Limb (tissue), 2 donors: ENCODE results near the gene MT3.
"Not testable (repeated sequence)": the region's sequence is repeated elsewhere in the genome, so short reads cannot be mapped to it uniquely, and the experiment has no call there.

Source experiments
- DNase-seq, 2 donors: peaks; one replicate each; pipeline ENCODE4 v3.0.0-alpha.2; 2016; ENCODE audit errors: extremely low spot score in 2 of 2

MT3 gene

DNA sequence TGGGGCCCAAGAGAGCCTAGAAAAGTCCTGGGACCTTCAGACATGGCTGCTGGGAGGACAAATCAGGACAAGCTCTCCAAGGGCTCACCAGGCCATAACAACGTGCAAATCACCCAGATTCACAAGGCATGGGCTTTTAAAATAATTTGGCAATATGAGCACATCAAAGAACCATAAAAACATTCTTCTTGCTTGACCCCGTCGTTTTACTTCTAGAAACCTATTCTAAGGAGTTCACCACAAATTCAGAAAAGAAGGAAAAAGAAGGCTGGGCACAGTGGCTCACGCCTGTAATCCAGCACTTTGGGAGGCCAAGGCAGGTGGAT lies 12.1 kb upstream of the MT3 start:
- no peak for DNase-seq

GRCh38 chr16:56580391-56581048 lies 8.8 kb upstream of the MT3 start:
- DNase-seq: no peak

- DNase-seq: not testable (repeated sequence)
These were observed 6.4 kb upstream of the MT3 start for GRCh38 chr16:56582911-56583310.

- DNase-seq: no peak
These were observed 5.8 kb upstream of the MT3 start for GRCh38 chr16:56583351-56584168.

DNA sequence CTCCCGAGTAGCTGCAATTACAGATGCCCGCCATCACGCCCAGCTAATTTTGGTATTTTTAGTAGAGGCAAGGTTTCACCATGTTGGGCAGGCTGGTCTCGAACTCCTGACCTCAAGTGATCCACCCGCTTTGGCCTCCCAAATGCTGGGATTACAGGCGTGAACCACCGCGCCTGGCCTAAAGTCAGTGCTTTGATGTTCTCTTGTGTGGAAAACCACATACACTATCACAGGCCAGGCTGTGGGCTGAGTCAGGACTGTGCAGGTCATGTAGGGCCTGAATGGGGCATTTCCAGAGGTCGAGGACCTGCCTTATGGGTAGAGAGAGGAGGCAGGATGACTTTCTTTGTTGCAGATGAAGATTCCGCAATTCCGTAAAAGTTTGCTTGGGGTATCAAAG lies 5.1 kb upstream of the MT3 start:
- no peak for DNase-seq

- no peak for DNase-seq
These were observed 567 bp upstream of the MT3 start for GRCh38 chr16:56588781-56589140.

GRCh38 chr16:56591377-56592060 lies 2.2 kb downstream of the MT3 start:
- no peak for DNase-seq

DNA sequence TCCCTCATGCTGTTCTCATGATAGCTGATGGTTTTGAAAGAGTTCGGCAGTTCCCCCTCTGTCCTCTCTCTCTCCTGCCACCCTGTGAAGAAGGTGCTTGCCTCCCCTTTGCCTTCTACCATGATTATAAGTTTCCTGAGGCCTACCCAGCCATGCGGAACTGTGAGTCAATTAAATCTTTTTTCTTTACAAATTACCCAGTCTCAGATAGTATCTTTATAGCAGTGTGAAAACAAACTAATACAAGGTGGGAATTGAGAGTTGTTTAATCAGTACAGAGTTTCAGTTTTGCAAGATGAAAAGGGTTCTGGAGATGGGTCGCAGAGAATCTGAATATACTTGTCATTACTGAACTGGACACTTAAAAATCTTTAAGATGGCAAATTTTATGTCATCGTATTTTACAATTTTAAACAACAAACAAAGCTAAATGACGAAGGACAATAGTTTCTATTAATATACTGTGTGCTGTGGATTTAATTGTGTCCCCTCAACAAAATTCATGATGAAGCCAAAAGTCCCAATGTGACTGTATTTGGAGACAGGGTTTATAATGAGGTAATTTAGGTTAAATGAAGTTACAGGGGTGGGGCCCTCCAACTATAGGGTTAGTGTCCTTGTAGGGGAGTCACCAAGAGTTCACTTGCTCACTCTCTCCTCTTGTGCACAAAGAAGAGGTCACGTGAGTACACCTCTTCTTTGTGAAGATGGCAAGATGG lies 4.4 kb downstream of the MT3 start:
- no peak for DNase-seq

DNA sequence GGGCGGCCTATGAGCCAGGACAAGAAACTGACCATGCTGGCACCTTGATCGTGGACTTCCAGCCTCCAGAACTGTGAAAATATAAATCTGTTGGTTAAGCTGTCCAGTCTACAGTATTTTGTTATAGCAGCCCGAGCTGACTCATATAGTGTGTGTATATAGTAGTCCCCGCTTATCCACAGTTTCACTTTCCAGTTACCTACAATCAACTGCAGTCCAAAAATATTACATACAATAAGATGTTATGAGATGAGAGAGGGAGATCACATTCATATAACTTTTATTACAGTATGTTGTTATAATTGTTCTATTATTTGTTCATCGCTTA lies 4.9 kb downstream of the MT3 start:
- DNase-seq: no peak

DNA sequence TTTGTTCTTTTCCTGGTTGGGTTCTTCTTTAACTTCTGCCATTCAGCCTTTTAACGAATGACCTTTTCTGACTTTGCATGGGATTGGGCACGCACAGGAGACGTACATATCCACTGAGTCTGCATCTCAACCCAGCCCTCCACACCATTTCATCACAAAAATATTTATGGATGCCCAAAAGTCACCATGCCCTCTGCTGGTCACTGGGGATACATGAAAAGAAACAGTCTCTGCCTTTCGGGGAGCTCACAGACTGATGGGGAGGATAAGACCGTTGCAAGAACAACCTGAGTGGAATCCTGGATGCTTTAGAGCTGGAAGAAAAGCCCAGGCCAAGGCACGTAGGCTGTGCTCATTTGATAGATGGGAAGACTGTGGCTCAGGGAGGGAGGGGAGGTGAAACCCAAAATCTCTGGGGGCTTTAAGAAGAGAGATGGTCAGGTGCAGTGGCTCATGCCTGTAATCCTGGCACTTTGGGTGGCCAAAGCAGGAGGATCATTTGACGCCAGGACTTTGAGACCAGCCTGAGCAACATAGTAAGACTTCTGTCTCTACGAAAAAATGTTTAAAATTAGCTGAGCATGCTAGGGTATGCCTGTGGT lies 11.2 kb downstream of the MT3 start:
- no peak for DNase-seq

GRCh38 chr16:56601325-56601724 lies 12.0 kb downstream of the MT3 start:
- no peak for DNase-seq

GRCh38 chr16:56603589-56603988 lies 14.3 kb downstream of the MT3 start:
- no peak for DNase-seq

- no peak for DNase-seq
These were observed 15.6 kb downstream of the MT3 start for GRCh38 chr16:56604966-56605365.

DNA sequence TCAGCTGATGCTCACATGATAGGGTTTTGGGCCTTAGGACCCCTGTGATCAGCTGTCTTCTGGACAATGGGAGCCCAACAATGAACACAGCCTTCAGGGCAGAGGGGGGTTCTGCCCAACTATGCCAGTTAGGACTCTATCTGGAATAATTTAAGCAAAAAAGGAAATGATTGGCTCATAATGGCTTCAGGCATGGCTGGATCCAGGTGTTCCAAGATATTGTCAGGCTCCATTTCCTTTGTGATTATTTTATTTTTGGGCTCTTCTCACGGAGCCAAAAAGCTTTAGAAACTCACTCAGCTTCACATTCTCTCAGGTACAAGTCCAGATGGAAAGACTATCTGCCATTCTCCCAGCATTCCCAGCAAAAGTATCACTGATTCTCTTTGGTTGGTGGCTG lies 16.1 kb downstream of the MT3 start:
- DNase-seq: no peak

- DNase-seq: no peak
These were observed 16.7 kb downstream of the MT3 start for GRCh38 chr16:56606071-56606475.

DNA sequence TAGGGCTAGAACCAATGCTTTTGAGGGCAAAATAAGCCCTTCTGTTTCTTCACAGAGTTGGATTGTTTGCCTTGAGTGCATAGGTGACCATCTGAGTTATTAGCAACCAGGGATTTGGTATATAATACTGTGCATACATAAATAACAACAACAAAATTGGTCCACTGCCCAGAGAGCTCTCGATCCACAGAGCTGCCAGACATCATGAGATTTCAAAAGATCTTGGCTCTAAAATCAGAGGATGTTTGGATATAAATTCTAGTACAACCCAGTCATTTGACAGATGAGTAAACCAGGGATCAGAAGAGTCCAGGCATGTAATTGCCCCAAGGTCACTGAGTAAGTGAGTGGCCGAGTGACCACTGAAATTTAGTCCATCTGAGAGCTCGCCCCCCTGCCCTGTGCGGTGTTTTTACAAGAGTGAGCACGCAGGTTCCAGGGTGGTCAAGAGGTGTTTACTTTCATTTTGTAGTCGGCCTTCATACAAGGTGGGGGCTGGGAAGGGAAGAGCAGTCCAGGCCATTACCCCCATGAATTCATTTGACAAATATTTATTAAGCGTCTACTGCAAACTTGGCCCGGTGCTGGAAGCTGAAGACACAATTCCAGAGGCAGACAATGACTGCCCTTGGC lies 17.3 kb downstream of the MT3 start:
- DNase-seq: peak in 1 of 2 donors; percentile 29

DNA sequence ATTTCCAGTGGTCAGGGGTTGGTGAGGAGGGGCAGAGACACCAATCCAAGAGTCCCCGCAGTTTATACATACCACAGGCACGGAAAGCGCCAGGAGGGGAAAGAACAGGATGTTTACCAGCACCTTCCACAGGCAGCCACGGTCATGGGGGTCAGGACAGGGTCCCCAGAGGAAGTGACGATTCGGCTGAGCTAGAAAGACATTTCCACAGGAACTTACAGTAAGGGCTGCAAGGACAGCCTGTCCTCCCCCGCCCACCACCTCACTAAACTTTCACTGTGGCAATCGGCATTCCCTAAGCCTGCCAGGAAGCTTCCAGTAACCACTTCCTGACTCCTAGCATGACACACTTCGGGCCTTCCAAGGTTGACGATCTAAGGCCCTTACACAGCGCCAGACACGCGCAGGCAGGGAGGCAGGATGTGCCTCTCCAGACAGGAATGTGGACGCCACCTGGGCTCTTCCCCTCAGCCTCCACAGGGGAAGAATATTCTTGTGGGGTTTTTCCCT lies 17.8 kb downstream of the MT3 start:
- peak; percentile 53 for DNase-seq

- DNase-seq: no peak
These were observed 18.3 kb downstream of the MT3 start for GRCh38 chr16:56607675-56608042.

- DNase-seq: peak; percentile 85 to 93
These were observed 18.9 kb downstream of the MT3 start, which contains the start of gene MT2A for GRCh38 chr16:56608043-56608875. Gene MT2A (plus strand): TSS chr16:56608584. CDS start chr16:56608656, 72 bp downstream.

DNA sequence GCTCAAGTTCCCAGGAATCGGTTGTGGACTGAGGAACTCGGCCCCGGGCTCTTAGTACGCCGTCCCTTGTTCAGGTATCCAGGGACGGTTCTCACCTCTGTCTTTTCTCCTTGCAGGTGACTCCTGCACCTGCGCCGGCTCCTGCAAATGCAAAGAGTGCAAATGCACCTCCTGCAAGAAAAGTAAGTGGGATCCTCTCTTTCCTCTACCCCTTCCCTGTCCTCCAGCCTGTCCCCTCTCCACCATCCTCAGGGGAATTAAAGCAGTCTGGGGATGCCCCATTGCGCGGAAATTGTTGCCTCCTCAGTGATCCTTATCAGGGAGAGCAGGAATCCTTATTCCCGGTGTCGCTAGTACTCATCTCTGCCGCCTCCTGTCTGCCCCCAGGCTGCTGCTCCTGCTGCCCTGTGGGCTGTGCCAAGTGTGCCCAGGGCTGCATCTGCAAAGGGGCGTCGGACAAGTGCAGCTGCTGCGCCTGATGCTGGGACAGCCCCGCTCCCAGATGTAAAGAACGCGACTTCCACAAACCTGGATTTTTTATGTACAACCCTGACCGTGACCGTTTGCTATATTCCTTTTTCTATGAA lies 19.6 kb downstream of the MT3 start:
- DNase-seq: no peak
